PC-3 (cell line): ENCODE data around the gene CCDC169. TPM values are rescaled to one million over a fixed set of nuclear protein-coding genes. Genes with fewer than 3 reads are reported as not detected.
"Not testable (repeated sequence)": the region's sequence is repeated elsewhere in the genome, so short reads cannot be mapped to it uniquely, and the experiment has no call there.

Experiments
- ATAC-seq: fragments of 200-7000 bp; cut with Tn5 transposase; 2 replicates; pipeline ENCODE4 v1.9.1; 2020; ENCODE audit warnings: mild to moderate bottlenecking, moderate library complexity
- BruUV-seq: library from RNA; stranded (reverse); fragments of 400-500 nt; replicated peaks from 2 replicates; lab custom pipeline; 2021; lab: Mats Ljungman, UMichigan
- CTCF ChIA-PET: fragments of 300-600 bp; sonication (Branson Sonifier 250); formaldehyde crosslinking; loops from one replicate; lab custom pipeline; 2022; ENCODE audit warnings: antibody characterized with exemption; lab: Charles Lee
- POLR2A ChIA-PET: fragments of 300-600 bp; sonication (Branson Sonifier 250); formaldehyde crosslinking; loops from one replicate; lab custom pipeline; 2022; ENCODE audit warnings: antibody characterized with exemption; ENCODE audit not compliant: unreplicated experiment; lab: Charles Lee
- DNase-seq: peaks from one replicate; pipeline ENCODE4 v3.0.0-alpha.2; 2015
- H2AFZ ChIP-seq: fragments of 300-600 bp; sonication (generic); 2 replicates; pipeline ENCODE4 v1.6.0; 2016; ENCODE audit warnings: antibody characterized with exemption, low read length
- H3F3A ChIP-seq: fragments of 300-600 bp; sonication (generic); one replicate; pipeline ENCODE4 v1.6.0; 2017; ENCODE audit warnings: antibody characterized with exemption, low read length, control low read depth, mild to moderate bottlenecking; ENCODE audit not compliant: unreplicated experiment
- H3K27ac ChIP-seq: fragments of 300-600 bp; sonication (generic); 2 replicates; pipeline ENCODE4 v1.5.1; 2016; ENCODE audit warnings: mild to moderate bottlenecking, low read length
- H3K27me3 ChIP-seq: fragments of 300-600 bp; sonication (generic); 2 replicates; pipeline ENCODE4 v1.6.1; 2016; ENCODE audit warnings: low read length, mixed read lengths
- H3K36me3 ChIP-seq: fragments of 300-600 bp; sonication (generic); 2 replicates; pipeline ENCODE4 v1.6.1; 2016; ENCODE audit warnings: low read depth, mixed run types, low read length, mixed read lengths
- H3K4me1 ChIP-seq: fragments of 300-600 bp; sonication (generic); 2 replicates; pipeline ENCODE4 v1.5.1; 2016; ENCODE audit warnings: low read length; ENCODE audit not compliant: insufficient read depth
- H3K4me2 ChIP-seq: fragments of 300-600 bp; sonication (generic); 2 replicates; pipeline ENCODE4 v1.6.0; 2016; ENCODE audit warnings: low read length
- H3K4me3 ChIP-seq: fragments of 300-600 bp; sonication (generic); 2 replicates; pipeline ENCODE4 v1.5.1; 2016; ENCODE audit warnings: mild to moderate bottlenecking, low read length, mixed read lengths
- H3K79me2 ChIP-seq: fragments of 300-600 bp; sonication (generic); 2 replicates; pipeline ENCODE4 v1.6.1; 2017; ENCODE audit warnings: low read length, mixed read lengths
- H3K9ac ChIP-seq: fragments of 300-600 bp; sonication (generic); 2 replicates; pipeline ENCODE4 v1.6.0; 2016; ENCODE audit warnings: mild to moderate bottlenecking, low read length
- H3K9me2 ChIP-seq: fragments of 300-600 bp; sonication (generic); replicated peaks from 2 replicates; pipeline ENCODE4 v1.6.1; 2016; ENCODE audit warnings: mixed run types, low read length, mixed read lengths
- H3K9me3 ChIP-seq: fragments of 300-600 bp; sonication (generic); 2 replicates; pipeline ENCODE4 v1.6.1; 2016; ENCODE audit warnings: low read length, mixed read lengths
- H4K20me1 ChIP-seq: fragments of 300-600 bp; sonication (generic); 2 replicates; pipeline ENCODE4 v1.6.1; 2016; ENCODE audit warnings: low read length, mixed read lengths
- EZH2 ChIP-seq: fragments of 300-600 bp; sonication (generic); IDR thresholded peaks from one replicate; pipeline ENCODE4 v1.6.1; 2017; ENCODE audit warnings: antibody characterized with exemption, mild to moderate bottlenecking, low read length; ENCODE audit not compliant: unreplicated experiment
- EZH2phosphoT487 ChIP-seq: fragments of 300-600 bp; sonication (generic); IDR thresholded peaks from 2 replicates; pipeline ENCODE4 v1.6.1; 2018; ENCODE audit warnings: mild to moderate bottlenecking, antibody characterized with exemption, low read length, borderline replicate concordance
- intact Hi-C: fragments of 100-400 bp; cut with micrococcal nuclease; formaldehyde crosslinking; loops from 2 replicates; pipeline ENCODE4 v1.9.0; 2023
- total RNA-seq: library from RNA; depleted of rRNA; stranded (reverse); fragments of >200 nt; gene quantifications from 2 replicates; pipeline ENCODE4 v1.2.3, GENCODE V29; 2014
- TF ChIP-seq, protein P1 (sequence below): fragments of 300-600 bp; sonication (generic); conservative IDR thresholded peaks from 2 replicates; pipeline ENCODE4 v1.5.1; 2017; ENCODE audit warnings: antibody characterized with exemption, low read depth, mild to moderate bottlenecking, low read length

The CCDC169 gene
- total RNA-seq, 1 experiment from 2014 or later: 0.69 TPM

DNA sequence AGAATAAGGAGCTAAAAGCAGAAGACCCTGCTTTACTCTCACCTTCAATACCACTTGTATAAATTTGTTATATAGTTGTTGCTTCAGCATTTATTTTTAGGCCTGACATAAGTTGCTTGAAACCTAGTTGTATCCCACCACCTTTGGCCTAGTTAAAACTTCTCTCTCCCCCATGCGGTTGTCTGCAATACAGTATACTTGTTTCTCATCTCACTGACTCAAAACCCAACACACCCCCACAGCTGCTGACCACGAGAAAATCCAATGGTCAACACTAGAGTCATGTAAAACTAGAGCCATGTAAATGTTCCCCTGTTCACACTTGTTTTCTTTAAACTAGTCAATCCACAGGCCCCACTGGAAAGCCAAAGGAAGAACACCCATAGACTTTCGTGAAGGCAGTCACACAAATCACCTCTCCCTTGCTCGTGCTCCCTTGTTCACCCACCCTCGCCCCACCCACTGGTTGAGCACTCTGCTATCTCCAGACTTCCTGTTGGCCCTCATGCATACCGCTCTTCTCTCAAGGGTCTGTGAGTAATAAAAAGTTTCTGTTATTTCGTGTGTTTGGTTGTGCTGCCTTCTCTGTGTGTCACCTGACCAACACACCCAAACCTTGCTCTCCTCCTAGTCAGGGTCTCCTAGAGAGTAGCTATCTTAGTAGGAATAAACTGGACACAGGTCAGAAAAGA is 12.9 kb upstream of the CCDC169 start:
- Histone ChIP-seq H2AFZ (no peak overlapping the region), H3K9me2 (no peaks in the 10 kb centered on the region), H3K4me3 (no peak overlapping the region), H4K20me1 (no peaks in the 10 kb centered on the region), H3K79me2 (no peaks in the 10 kb centered on the region), H3K9me3 (no peaks in the 10 kb centered on the region), H3K4me1 (peaks cover 13% of the 10 kb centered on the region), H3K9ac (no peak overlapping the region), H3K27ac (no peak overlapping the region), H3F3A (no peaks in the 10 kb centered on the region), H3K36me3 (no peaks in the 10 kb centered on the region; the same call in 1 of the 2 replicates), H3K4me2 (no peak overlapping the region), H3K27me3 (no peaks in the 10 kb centered on the region)
- POLR2A ChIA-PET: no interaction called here
- DNase-seq (no peak), ATAC-seq (no peak)
- intact Hi-C loops: no loop called here
- TF ChIP-seq, protein P1, sequence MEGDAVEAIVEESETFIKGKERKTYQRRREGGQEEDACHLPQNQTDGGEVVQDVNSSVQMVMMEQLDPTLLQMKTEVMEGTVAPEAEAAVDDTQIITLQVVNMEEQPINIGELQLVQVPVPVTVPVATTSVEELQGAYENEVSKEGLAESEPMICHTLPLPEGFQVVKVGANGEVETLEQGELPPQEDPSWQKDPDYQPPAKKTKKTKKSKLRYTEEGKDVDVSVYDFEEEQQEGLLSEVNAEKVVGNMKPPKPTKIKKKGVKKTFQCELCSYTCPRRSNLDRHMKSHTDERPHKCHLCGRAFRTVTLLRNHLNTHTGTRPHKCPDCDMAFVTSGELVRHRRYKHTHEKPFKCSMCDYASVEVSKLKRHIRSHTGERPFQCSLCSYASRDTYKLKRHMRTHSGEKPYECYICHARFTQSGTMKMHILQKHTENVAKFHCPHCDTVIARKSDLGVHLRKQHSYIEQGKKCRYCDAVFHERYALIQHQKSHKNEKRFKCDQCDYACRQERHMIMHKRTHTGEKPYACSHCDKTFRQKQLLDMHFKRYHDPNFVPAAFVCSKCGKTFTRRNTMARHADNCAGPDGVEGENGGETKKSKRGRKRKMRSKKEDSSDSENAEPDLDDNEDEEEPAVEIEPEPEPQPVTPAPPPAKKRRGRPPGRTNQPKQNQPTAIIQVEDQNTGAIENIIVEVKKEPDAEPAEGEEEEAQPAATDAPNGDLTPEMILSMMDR: no peak
- no peak for TF ChIP-seq EZH2
- no peak for TF ChIP-seq EZH2phosphoT487
- BruUV-seq: no TSS peak
- CTCF ChIA-PET: no interaction called here

DNA sequence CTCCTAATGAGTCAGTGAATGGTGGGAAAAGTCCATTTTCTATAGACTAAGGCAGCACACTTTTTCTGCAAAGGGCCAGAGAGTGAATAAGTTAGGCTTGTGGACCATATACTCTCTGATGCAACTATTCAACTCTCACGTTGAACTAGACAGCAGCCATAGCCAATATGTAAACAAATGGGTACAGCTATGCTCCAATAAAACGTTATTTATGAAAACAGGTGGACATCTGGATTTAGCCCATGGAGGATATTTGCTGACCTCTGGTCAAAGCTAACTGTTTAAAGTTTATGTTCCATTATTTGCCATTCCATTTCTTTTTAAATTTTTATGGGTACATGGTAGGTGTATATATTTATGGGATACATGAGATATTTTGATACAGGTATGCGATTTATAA is 4.7 kb upstream of the CCDC169 start:
- POLR2A ChIA-PET: interaction anchor here (0.6 kb wide), 1 partner anchor 323 kb away, joined by 3 read pairs; no protein-coding TSS in a partner anchor
- BruUV-seq: no TSS peak

DNA sequence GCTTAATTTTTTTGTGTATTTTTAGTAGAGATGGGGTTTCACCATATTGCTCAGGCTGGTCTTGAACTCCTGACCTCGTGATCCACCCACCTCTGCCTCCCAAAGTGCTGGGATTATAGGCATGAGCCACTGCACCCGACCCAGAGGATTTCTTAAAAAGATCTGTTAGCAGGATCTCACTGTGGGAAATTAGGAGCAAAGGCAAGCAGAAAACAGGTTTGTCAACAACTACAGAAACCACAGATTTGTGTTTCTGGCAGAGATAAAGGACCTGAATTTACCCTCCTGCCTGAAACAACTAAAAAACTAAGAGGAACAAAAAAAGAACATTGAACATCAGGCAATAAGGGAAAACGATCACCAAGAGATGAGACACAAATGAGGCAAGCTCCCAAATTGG is 1.9 kb upstream of the CCDC169 start:
- BruUV-seq, H3K9me2 ChIP-seq, H3K36me3 ChIP-seq, H3K79me2 ChIP-seq, H3K4me3 ChIP-seq, H3F3A ChIP-seq, POLR2A ChIA-PET, CTCF ChIA-PET, H3K9ac ChIP-seq, intact Hi-C loops, H2AFZ ChIP-seq, ATAC-seq, H3K9me3 ChIP-seq, H3K27me3 ChIP-seq, H4K20me1 ChIP-seq: not testable (repeated sequence)
- DNase-seq: peak; percentile 58
- Histone ChIP-seq H3K4me1 (peaks cover 15% of the 10 kb centered on the region), H3K27ac (peak overlapping the region; percentile 58), H3K4me2 (peak overlapping the region; percentile 47)

More for the DNA sequence above, 4.7 kb upstream of the CCDC169 start:
- H3K9me3 ChIP-seq: no peaks in the 10 kb centered on the region
- peaks cover 15% of the 10 kb centered on the region for H3K4me1 ChIP-seq
- no peaks in the 10 kb centered on the region for H3F3A ChIP-seq
- H3K4me3 ChIP-seq: no peak overlapping the region
- DNase-seq (no peak), ATAC-seq (no peak)
- no peak overlapping the region for H3K4me2 ChIP-seq
- no peak overlapping the region for H2AFZ ChIP-seq
- no peaks in the 10 kb centered on the region for H3K79me2 ChIP-seq
- H4K20me1 ChIP-seq: no peaks in the 10 kb centered on the region
- CTCF ChIA-PET: no interaction called here
- TF ChIP-seq, protein P1: no peak
- TF ChIP-seq EZH2phosphoT487: no peak
- no peak for TF ChIP-seq EZH2
- no peaks in the 10 kb centered on the region for H3K9me2 ChIP-seq
- intact Hi-C loops: no loop called here
- no peaks in the 10 kb centered on the region for H3K36me3 ChIP-seq
- H3K9ac ChIP-seq: no peak overlapping the region
- H3K27me3 ChIP-seq: no peaks in the 10 kb centered on the region
- H3K27ac ChIP-seq: no peak overlapping the region
